Nephron progenitor cell (in vitro differentiated cells): ENCODE data around the gene RIMBP2.

Experiments used
- DNase-seq: peaks from one replicate; pipeline ENCODE4 v3.0.0; 2021
- H3K27ac Mint-ChIP-seq: 2 replicates; pipeline ENCODE4 v1.8.0; 2021; ENCODE audit warnings: mild to moderate bottlenecking, moderate library complexity, mixed read lengths
- H3K27me3 Mint-ChIP-seq: 2 replicates; pipeline ENCODE4 v1.8.0; 2021; ENCODE audit warnings: mild to moderate bottlenecking, low read depth, mixed read lengths; ENCODE audit not compliant: poor library complexity
- H3K36me3 Mint-ChIP-seq: 2 replicates; pipeline ENCODE4 v1.8.0; 2021; ENCODE audit warnings: low read depth, mixed read lengths
- H3K4me1 Mint-ChIP-seq: 2 replicates; pipeline ENCODE4 v1.8.0; 2021; ENCODE audit warnings: mixed read lengths
- H3K4me3 Mint-ChIP-seq: 2 replicates; pipeline ENCODE4 v1.8.0; 2021; ENCODE audit warnings: mild to moderate bottlenecking, moderate library complexity, mixed read lengths
- H3K9me3 Mint-ChIP-seq: 2 replicates; pipeline ENCODE4 v1.8.0; 2021; ENCODE audit warnings: mild to moderate bottlenecking, moderate library complexity, mixed read lengths
- CTCF ChIP-seq: fragments of 200-600 bp; sonication (generic); IDR thresholded peaks from 2 replicates; pipeline ENCODE4 v1.5.0; 2021; ENCODE audit warnings: antibody characterized with exemption

The RIMBP2 gene

DNA sequence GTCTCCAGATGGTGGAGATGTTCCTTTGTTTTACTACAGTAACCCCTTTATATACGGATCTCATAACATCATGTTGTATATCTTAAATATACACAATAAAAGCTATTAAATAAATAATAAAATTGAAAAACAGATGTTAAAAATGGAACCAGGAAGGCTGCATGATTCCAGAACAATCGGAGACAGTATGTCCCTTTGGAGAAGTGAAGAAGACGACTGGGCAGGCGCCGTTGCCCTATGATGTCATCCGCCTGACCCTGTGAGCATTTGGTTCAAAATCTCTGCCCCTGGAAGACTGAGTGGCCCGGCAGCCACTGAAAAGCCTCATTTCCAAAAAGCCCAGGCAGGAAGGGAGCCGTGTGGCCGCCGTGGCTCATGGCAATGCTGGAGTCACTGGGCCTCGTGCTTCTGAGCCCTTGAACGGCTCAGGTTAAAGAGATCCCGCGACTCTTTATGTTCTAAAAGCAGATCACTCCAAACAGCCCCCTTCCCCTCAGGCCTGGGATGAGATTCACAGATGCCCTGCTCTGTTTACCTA is 30.8 kb downstream of the RIMBP2 start:
- Mint-ChIP-seq H3K27me3 (peaks cover 17% of the 10 kb centered on the region), H3K4me1 (peaks cover 40% of the 10 kb centered on the region), H3K4me3 (no peak overlapping the region), H3K27ac (no peak overlapping the region), H3K36me3 (no peaks in the 10 kb centered on the region), H3K9me3 (peaks cover under 1% of the 10 kb centered on the region)
- DNase-seq, result no peak
- no peak for TF ChIP-seq CTCF

DNA sequence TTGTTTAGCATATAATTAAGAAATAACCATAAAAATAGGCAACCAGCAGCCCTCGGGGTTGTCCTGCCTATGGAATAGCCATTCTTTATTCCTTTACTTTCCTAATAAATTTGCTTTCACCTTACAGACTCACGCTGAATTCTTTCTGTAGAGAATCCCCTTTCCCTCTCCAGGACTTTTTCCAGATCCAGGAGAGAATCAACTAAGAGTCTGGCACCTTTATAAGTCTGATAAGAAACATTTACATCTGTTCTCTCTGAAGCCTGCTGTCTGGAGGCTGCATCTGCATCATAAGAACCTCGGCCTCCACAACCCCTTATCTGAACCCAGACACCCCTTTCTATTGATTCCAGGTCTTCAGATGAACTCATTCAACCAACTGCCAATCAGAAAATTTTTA is 32.3 kb downstream of the RIMBP2 start:
- no peak for TF ChIP-seq CTCF
- Mint-ChIP-seq H3K27ac (no peak overlapping the region), H3K36me3 (no peaks in the 10 kb centered on the region), H3K4me3 (no peak overlapping the region), H3K4me1 (peaks cover 39% of the 10 kb centered on the region), H3K9me3 (peaks cover 4% of the 10 kb centered on the region), H3K27me3 (peaks cover 26% of the 10 kb centered on the region)
- DNase-seq, result no peak

DNA sequence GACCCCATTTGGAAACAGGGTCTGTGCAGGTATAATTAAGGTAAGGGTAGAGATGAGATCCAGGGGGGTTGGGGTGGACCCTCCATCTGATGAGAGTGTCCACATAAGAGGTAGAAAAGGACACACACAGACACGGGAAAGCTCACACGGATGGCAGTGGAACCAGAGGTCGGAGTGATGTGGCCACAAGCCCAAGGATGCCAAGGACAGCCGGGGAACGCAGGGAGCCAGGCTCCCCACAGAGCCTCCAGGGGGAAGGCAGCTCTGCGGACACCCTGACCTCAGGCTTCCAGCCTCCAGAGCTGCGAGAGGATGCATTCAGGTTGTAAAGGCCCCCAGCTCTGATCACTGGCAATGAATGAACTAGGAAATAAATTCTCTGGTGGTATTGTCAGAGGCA is 33.0 kb downstream of the RIMBP2 start:
- no peak for TF ChIP-seq CTCF
- H3K27me3 Mint-ChIP-seq, result peaks cover 23% of the 10 kb centered on the region
- H3K36me3 Mint-ChIP-seq, result no peaks in the 10 kb centered on the region
- H3K27ac Mint-ChIP-seq, result no peak overlapping the region
- H3K4me1 Mint-ChIP-seq, result peaks cover 34% of the 10 kb centered on the region
- H3K4me3 Mint-ChIP-seq, result no peak overlapping the region
- peaks cover 4% of the 10 kb centered on the region for H3K9me3 Mint-ChIP-seq
- DNase-seq, result no peak

- Mint-ChIP-seq H3K9me3 (peaks cover 12% of the 10 kb centered on the region), H3K36me3 (no peaks in the 10 kb centered on the region), H3K27me3 (peaks cover 22% of the 10 kb centered on the region), H3K4me1 (peaks cover 26% of the 10 kb centered on the region), H3K4me3 (no peak overlapping the region), H3K27ac (no peak overlapping the region)
- TF ChIP-seq CTCF, result no peak
- no peak for DNase-seq
These were observed 35.6 kb downstream of the RIMBP2 start for GRCh38 chr12:130680451-130680990.

DNA sequence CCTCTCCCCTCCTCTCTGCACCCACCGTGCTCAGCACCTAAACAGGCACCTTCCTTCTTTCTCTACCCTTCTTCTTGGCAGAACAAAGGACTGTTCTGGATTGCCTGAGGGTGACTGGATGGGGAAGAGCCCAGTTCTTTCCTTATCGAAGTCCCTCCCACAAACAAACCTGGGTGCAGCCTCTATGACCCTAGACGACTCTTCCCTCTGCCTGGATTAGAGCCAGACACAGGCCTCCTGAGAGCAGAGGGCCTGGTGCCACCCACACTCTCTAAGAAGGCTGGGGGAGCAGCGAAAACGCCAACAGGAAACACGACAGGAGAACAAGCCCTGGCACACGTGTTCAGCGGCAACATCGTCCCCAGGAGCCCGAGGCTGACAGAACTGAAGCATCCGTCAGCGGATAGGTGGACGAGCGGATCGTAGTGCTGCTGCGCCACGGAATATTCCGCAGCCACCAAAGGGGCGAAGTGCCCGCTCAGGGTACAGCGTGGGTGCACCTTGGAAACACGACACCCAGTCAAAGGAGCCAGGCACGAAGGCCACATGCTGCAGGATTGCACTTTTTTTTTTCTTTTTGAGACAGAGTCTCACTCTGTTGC is 38.0 kb downstream of the RIMBP2 start:
- H3K4me1 Mint-ChIP-seq, result peaks cover 17% of the 10 kb centered on the region
- no peak overlapping the region for H3K27ac Mint-ChIP-seq
- H3K4me3 Mint-ChIP-seq, result no peak overlapping the region
- no peaks in the 10 kb centered on the region for H3K36me3 Mint-ChIP-seq
- TF ChIP-seq CTCF, result no peak
- H3K9me3 Mint-ChIP-seq, result peaks cover 19% of the 10 kb centered on the region
- H3K27me3 Mint-ChIP-seq, result peaks cover 15% of the 10 kb centered on the region
- no peak for DNase-seq

- peaks cover 14% of the 10 kb centered on the region for H3K27me3 Mint-ChIP-seq
- TF ChIP-seq CTCF, result no peak
- DNase-seq, result no peak
- H3K36me3 Mint-ChIP-seq, result no peaks in the 10 kb centered on the region
- H3K27ac Mint-ChIP-seq, result no peak overlapping the region
- H3K4me1 Mint-ChIP-seq, result no peaks in the 10 kb centered on the region
- peaks cover 23% of the 10 kb centered on the region for H3K9me3 Mint-ChIP-seq
- no peak overlapping the region for H3K4me3 Mint-ChIP-seq
These were observed 40.3 kb downstream of the RIMBP2 start for GRCh38 chr12:130675791-130676190.
